Panc1 (cell line): ENCODE results near the gene SEPTIN2. TPM values are rescaled to one million over a fixed set of nuclear protein-coding genes. Genes with fewer than 3 reads are reported as not detected.
"Not testable (repeated sequence)": the region's sequence is repeated elsewhere in the genome, so short reads cannot be mapped to it uniquely, and the experiment has no call there.

Experiments used
- ATAC-seq: fragments of 200-7000 bp; cut with Tn5 transposase; 2 replicates; pipeline ENCODE4 v1.9.1; 2020; ENCODE audit warnings: mild to moderate bottlenecking, moderate library complexity
- BruUV-seq: library from RNA; stranded (reverse); fragments of 400-500 nt; replicated peaks from 2 replicates; lab custom pipeline; 2021; lab: Mats Ljungman, UMichigan
- CTCF ChIA-PET: fragments of 300-600 bp; sonication (Branson Sonifier 250); formaldehyde crosslinking; loops from one replicate; lab custom pipeline; 2022; ENCODE audit warnings: antibody characterized with exemption; lab: Charles Lee
- POLR2A ChIA-PET: fragments of 300-600 bp; sonication (Branson Sonifier 250); formaldehyde crosslinking; loops from one replicate; lab custom pipeline; 2022; ENCODE audit warnings: antibody characterized with exemption; lab: Charles Lee
- DNase-seq: peaks from one replicate; pipeline ENCODE4 v3.0.0-alpha.2; 2010; ENCODE audit warnings: low read depth, low spot score
- H3K27ac ChIP-seq: 2 replicates; pipeline ENCODE4 v1.5.1; 2011; ENCODE audit warnings: mild to moderate bottlenecking, low read length, inconsistent platforms
- H3K27me3 ChIP-seq: fragments of 200-500 bp; sonication (Bioruptor generic); 2 replicates; pipeline ENCODE4 v1.6.0; 2014; ENCODE audit warnings: low read length, inconsistent platforms; ENCODE audit not compliant: control insufficient read depth, insufficient read depth
- H3K36me3 ChIP-seq: fragments of 200-500 bp; sonication (Bioruptor generic); 2 replicates; pipeline ENCODE4 v1.5.1; 2014; ENCODE audit warnings: inconsistent platforms, mild to moderate bottlenecking, low read length, moderate library complexity; ENCODE audit not compliant: control insufficient read depth, insufficient read depth
- H3K4me1 ChIP-seq: 2 replicates; pipeline ENCODE4 v1.5.1; 2011; ENCODE audit warnings: inconsistent platforms, mild to moderate bottlenecking, low read length, moderate library complexity; ENCODE audit not compliant: control insufficient read depth, insufficient read depth
- H3K4me3 ChIP-seq, 2 experiments: 2 replicates each; pipeline ENCODE4 v1.5.1; 2011 to 2012; ENCODE audit warnings: low read depth in 2 of 2, low read length in 2 of 2, mild to moderate bottlenecking in 2 of 2, inconsistent platforms in 1 of 2, moderate library complexity in 1 of 2
- H3K9me3 ChIP-seq: fragments of 200-500 bp; sonication (Bioruptor generic); 2 replicates; pipeline ENCODE4 v1.5.1; 2014; ENCODE audit warnings: low read depth, mild to moderate bottlenecking, inconsistent platforms, low read length, moderate library complexity; ENCODE audit not compliant: control insufficient read depth, insufficient read depth
- CTCF ChIP-seq: fragments of 450-650 bp; IDR thresholded peaks from 2 replicates; pipeline ENCODE4 v1.5.1; 2017; ENCODE audit warnings: mild to moderate bottlenecking
- POLR2AphosphoS5 ChIP-seq: IDR thresholded peaks from 2 replicates; pipeline ENCODE4 v1.6.1; 2012; ENCODE audit warnings: mild to moderate bottlenecking, low read depth, low read length, moderate library complexity
- SIN3A ChIP-seq: IDR thresholded peaks from 2 replicates; pipeline ENCODE4 v1.6.1; 2012; ENCODE audit warnings: low read depth, mild to moderate bottlenecking, low read length, moderate library complexity, borderline replicate concordance; ENCODE audit not compliant: insufficient read depth
- TCF7L2 ChIP-seq: IDR thresholded peaks from 2 replicates; pipeline ENCODE4 v1.6.1; 2011; ENCODE audit warnings: mild to moderate bottlenecking, low read depth, low read length, inconsistent platforms
- in situ Hi-C: cut with HindIII; loops from 2 replicates; pipeline ENCODE4 v1.10.0; 2016; ENCODE audit warnings: low sequenced_read_pairs, low pct_unique_long_range_greater_than_20kb
- intact Hi-C: fragments of 100-400 bp; cut with micrococcal nuclease; formaldehyde crosslinking; loops from one replicate; pipeline ENCODE4 v1.10.0; 2022; ENCODE audit not compliant: unreplicated experiment
- total RNA-seq: library from RNA; stranded (reverse); gene quantifications from one replicate; pipeline ENCODE4 v1.2.1, GENCODE V29; 2021; ENCODE audit not compliant: unreplicated experiment
- TF ChIP-seq, protein P1 (sequence below), 2 experiments: IDR thresholded peaks; 2 replicates each; pipeline ENCODE4 v1.6.1; 2011 to 2012; ENCODE audit warnings: low read depth in 2 of 2, control low read depth in 1 of 2, low read length in 1 of 2, mild to moderate bottlenecking in 1 of 2, moderate library complexity in 1 of 2; ENCODE audit not compliant: insufficient read depth in 1 of 2

Gene SEPTIN2
- total RNA-seq, 1 experiment from 2014 or later, result 303 TPM

DNA sequence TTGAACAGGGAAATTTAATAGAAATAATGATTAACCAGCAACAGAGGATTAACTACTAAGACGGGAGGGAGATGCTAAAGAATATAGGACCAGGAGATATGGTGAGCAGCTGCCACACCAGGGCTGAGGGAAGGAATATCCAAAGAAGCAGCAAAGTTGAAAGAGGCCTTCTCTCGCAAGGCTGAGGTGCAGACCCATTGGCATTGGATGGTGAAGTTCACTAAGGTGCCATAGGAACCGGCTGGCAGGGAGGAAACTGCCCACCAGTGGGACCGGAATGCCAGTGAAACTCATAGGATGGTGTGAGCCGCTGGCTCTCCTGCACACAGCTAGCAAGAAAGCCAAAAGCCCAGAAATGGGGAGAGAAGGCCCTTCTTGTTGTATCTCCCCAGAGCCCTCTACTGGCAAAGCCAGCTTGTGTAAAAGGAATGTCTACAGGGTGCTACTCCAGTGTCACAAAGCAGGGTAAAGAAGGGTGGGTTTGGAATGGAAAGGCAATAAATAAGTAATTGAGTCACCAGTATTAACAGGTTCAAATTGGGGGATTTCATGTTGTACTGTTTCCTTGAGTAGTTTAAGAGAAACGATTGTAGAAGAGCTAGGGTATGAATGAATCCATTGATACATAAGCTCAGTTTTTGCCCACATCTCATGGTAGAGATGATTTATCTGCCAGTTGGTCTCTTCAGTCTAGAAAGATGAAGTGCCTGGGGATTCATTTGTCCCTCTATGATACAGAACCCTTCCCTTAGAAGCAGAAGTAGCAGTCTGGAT is 76.4 kb downstream of the SEPTIN2 start:
- H3K36me3 ChIP-seq, result no peaks in the 10 kb centered on the region
- in situ Hi-C loops (no loop called here), intact Hi-C loops (no loop called here)
- TF ChIP-seq, protein P1, sequence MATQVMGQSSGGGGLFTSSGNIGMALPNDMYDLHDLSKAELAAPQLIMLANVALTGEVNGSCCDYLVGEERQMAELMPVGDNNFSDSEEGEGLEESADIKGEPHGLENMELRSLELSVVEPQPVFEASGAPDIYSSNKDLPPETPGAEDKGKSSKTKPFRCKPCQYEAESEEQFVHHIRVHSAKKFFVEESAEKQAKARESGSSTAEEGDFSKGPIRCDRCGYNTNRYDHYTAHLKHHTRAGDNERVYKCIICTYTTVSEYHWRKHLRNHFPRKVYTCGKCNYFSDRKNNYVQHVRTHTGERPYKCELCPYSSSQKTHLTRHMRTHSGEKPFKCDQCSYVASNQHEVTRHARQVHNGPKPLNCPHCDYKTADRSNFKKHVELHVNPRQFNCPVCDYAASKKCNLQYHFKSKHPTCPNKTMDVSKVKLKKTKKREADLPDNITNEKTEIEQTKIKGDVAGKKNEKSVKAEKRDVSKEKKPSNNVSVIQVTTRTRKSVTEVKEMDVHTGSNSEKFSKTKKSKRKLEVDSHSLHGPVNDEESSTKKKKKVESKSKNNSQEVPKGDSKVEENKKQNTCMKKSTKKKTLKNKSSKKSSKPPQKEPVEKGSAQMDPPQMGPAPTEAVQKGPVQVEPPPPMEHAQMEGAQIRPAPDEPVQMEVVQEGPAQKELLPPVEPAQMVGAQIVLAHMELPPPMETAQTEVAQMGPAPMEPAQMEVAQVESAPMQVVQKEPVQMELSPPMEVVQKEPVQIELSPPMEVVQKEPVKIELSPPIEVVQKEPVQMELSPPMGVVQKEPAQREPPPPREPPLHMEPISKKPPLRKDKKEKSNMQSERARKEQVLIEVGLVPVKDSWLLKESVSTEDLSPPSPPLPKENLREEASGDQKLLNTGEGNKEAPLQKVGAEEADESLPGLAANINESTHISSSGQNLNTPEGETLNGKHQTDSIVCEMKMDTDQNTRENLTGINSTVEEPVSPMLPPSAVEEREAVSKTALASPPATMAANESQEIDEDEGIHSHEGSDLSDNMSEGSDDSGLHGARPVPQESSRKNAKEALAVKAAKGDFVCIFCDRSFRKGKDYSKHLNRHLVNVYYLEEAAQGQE (IDR thresholded peaks at IDR 0.05; ENCODE audit: insufficient read depth in 1 of 2, low read depth in 2 of 2, low read length in 1 of 2), result no peak
- TF ChIP-seq SIN3A, result no peak
- no peak for TF ChIP-seq TCF7L2
- TF ChIP-seq POLR2AphosphoS5, result no peak
- peak; percentile 58 for TF ChIP-seq CTCF
- ATAC-seq (peak; percentile 75), DNase-seq (no peak)
- no peaks in the 10 kb centered on the region for H3K9me3 ChIP-seq
- no TSS peak for BruUV-seq
- ChIA-PET CTCF (no interaction called here), POLR2A (interaction anchor here (0.6 kb wide), 1 partner anchor 34 kb away, joined by 4 read pairs; no protein-coding TSS in a partner anchor)
- H3K27me3 ChIP-seq, result no peaks in the 10 kb centered on the region
- no peak overlapping the region for H3K27ac ChIP-seq
- H3K4me3 ChIP-seq, result no peak overlapping the region
- no peaks in the 10 kb centered on the region for H3K4me1 ChIP-seq

DNA sequence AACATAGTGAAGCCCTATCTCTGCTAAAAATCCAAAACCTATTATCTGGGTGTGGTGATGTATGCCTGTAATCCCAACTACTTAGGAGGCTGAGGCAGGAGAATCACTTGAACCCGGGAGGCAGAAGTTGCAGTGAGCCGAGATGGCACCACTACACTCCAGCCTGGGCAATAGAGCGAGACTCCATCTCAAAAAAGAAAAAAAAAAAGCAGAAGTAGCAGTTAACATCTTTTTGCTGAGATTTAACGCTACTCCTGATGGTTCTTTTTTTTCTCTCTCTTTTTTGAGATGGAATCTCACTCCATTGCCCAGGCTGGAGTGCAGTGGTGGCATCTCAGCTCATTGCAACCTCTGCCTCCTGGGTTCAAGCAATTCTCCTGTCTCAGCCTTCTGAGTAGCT is 77.0 kb downstream of the SEPTIN2 start:
- POLR2A ChIA-PET, H3K36me3 ChIP-seq, H3K27ac ChIP-seq, ATAC-seq, intact Hi-C loops, in situ Hi-C loops, H3K9me3 ChIP-seq, H3K4me3 ChIP-seq, DNase-seq, H3K27me3 ChIP-seq, H3K4me1 ChIP-seq, BruUV-seq, CTCF ChIA-PET: not testable (repeated sequence)

GRCh38 chr2:241393524-241394196 is 77.9 kb downstream of the SEPTIN2 start:
- Histone ChIP-seq H3K9me3 (no peaks in the 10 kb centered on the region), H3K36me3 (no peaks in the 10 kb centered on the region), H3K27ac (no peak overlapping the region), H3K27me3 (no peaks in the 10 kb centered on the region), H3K4me1 (no peaks in the 10 kb centered on the region), H3K4me3 (no peak overlapping the region)
- ChIA-PET CTCF (no interaction called here), POLR2A (no interaction called here)
- no peak for DNase-seq
- in situ Hi-C loops (no loop called here), intact Hi-C loops (no loop called here)
- no peak for ATAC-seq
- BruUV-seq, result no TSS peak
- no peak for TF ChIP-seq TCF7L2
- TF ChIP-seq CTCF, result no peak
- TF ChIP-seq SIN3A, result no peak
- no peak for TF ChIP-seq POLR2AphosphoS5
- TF ChIP-seq, protein P1 (IDR thresholded peaks at IDR 0.05; ENCODE audit: insufficient read depth in 1 of 2, low read depth in 2 of 2, low read length in 1 of 2), result no peak
